NCI-H748 treated with DMSO at 0.1 percent for 48 hours (cell line): Measurements from ENCODE around the gene LRMDA.
"Not testable (repeated sequence)": the region's sequence is repeated elsewhere in the genome, so short reads cannot be mapped to it uniquely, and the experiment has no call there.

Experiments used
- DNase-seq: peaks from one replicate; lab custom pipeline; 2025; lab: John Stamatoyannopoulos, UW

LRMDA gene

GRCh38 chr10:76126607-76127527 is 695.4 kb downstream of the LRMDA start:
- DNase-seq = no peak

- DNase-seq = no peak
Measured at GRCh38 chr10:76127984-76128589, 696.7 kb downstream of the LRMDA start.

GRCh38 chr10:76129213-76129612 is 697.8 kb downstream of the LRMDA start:
- no peak for DNase-seq

- no peak for DNase-seq
Measured at GRCh38 chr10:76130892-76131291, 699.5 kb downstream of the LRMDA start.

- peak; percentile 42 for DNase-seq
Measured at GRCh38 chr10:76133597-76134255, 702.3 kb downstream of the LRMDA start.

- DNase-seq = no peak
Measured at GRCh38 chr10:76136961-76137360, 705.5 kb downstream of the LRMDA start.

- DNase-seq = no peak
Measured at GRCh38 chr10:76138286-76138685, 706.9 kb downstream of the LRMDA start.

GRCh38 chr10:76138906-76139305 is 707.5 kb downstream of the LRMDA start:
- no peak for DNase-seq

- no peak for DNase-seq
Measured at GRCh38 chr10:76139431-76139830, 708.0 kb downstream of the LRMDA start.

GRCh38 chr10:76141376-76141775 is 710.0 kb downstream of the LRMDA start:
- DNase-seq = peak; percentile 23

- DNase-seq = not testable (repeated sequence)
Measured at GRCh38 chr10:76148217-76148616, 716.8 kb downstream of the LRMDA start.

GRCh38 chr10:76149182-76149581 is 717.8 kb downstream of the LRMDA start:
- DNase-seq = no peak

- DNase-seq = no peak
Measured at GRCh38 chr10:76149602-76150138, 718.2 kb downstream of the LRMDA start.

- DNase-seq = no peak
Measured at GRCh38 chr10:76150139-76150875, 718.9 kb downstream of the LRMDA start.

- DNase-seq = no peak
Measured at GRCh38 chr10:76150876-76151288, 719.5 kb downstream of the LRMDA start.

GRCh38 chr10:76152186-76152585 is 720.8 kb downstream of the LRMDA start:
- DNase-seq = no peak

- no peak for DNase-seq
Measured at GRCh38 chr10:76155961-76156360, 724.5 kb downstream of the LRMDA start.

GRCh38 chr10:76160446-76161300 is 729.2 kb downstream of the LRMDA start:
- no peak for DNase-seq

GRCh38 chr10:76161301-76161582 is 729.8 kb downstream of the LRMDA start:
- no peak for DNase-seq

- no peak for DNase-seq
Measured at GRCh38 chr10:76168437-76168836, 737.0 kb downstream of the LRMDA start.

GRCh38 chr10:76169246-76169645 is 737.8 kb downstream of the LRMDA start:
- DNase-seq = no peak
